ENCODE results near the gene CHI3L2. TPM values are rescaled to one million over a fixed set of nuclear protein-coding genes. Genes with fewer than 3 reads are reported as not detected.

Gene CHI3L2
- total and polyA plus RNA-seq, 2 donors (not counting 1 experiment from before 2014, with no cell fraction given): 9.2 to 31.5 TPM

- intact Hi-C loops (cut with micrococcal nuclease): loop anchor here (5.0 kb wide), 1 partner anchor 33 kb away; no protein-coding TSS in a partner anchor
- CTCF ChIA-PET: interaction anchor here (1.6 to 9.3 kb wide), 5 partner anchors 19 to 201 kb away, joined by 5 to 205 read pairs (median 13); no protein-coding TSS in a partner anchor
- Histone ChIP-seq H3K27ac (ENCODE audit: low read length in 2 of 2) (peak overlapping the region; percentile 21 to 50), H3K9me3 (ENCODE audit: control extremely low read depth in 1 of 3, control insufficient read depth in 2 of 3, insufficient read depth in 1 of 3, low read length in 2 of 3) (no peaks in the 10 kb centered on the region), H3K4me3 (ENCODE audit: control extremely low read depth in 1 of 5, extremely low read depth in 1 of 5, insufficient read depth in 1 of 5, low read depth in 2 of 5, low read length in 4 of 5) (peak overlapping the region in 2 of 5 experiments; percentile 2 to 6), H3K4me1 (ENCODE audit: control insufficient read depth in 2 of 2, insufficient read depth in 2 of 2, low read length in 2 of 2) (peaks cover 48 to 92% of the 10 kb centered on the region in 2 donors), H3K79me2 (ENCODE audit: control insufficient read depth, insufficient read depth, low read length) (peaks cover 47% of the 10 kb centered on the region), H2AFZ (ENCODE audit: insufficient read depth, low read depth, low read length, poor library complexity, severe bottlenecking) (no peak overlapping the region), H3K36me3 (replicated peaks in 1 of 2; ENCODE audit: control extremely low read depth in 1 of 2, control insufficient read depth in 1 of 2, extremely low read depth in 1 of 2, insufficient read depth in 2 of 2, low read length in 1 of 2) (peaks cover 6 to 62% of the 10 kb centered on the region in 2 experiments), H3K9ac (ENCODE audit: low read length) (no peak overlapping the region), H3K4me2 (replicated peaks; ENCODE audit: low read depth, low read length, poor library complexity, severe bottlenecking) (peak overlapping the region; percentile 29), H3K27me3 (replicated peaks in 1 of 4; ENCODE audit: control extremely low read depth in 1 of 4, control insufficient read depth in 3 of 4, insufficient read depth in 4 of 4, low read length in 3 of 4) (no peaks in the 10 kb centered on the region), H4K20me1 (ENCODE audit: control insufficient read depth, insufficient read depth, low read length, poor library complexity, severe bottlenecking) (no peaks in the 10 kb centered on the region)
- POLR2A ChIA-PET: interaction anchor here (7.8 kb wide), 1 partner anchor 19 kb away, joined by 138 read pairs; no protein-coding TSS in a partner anchor
- WGBS (ENCODE audit: insufficient coverage): 83% methylated on average over 2 of the region's 3 CpGs
- ATAC-seq (ENCODE audit: low read depth) (no peak), DNase-seq (no peak)
- H3K9me3 Mint-ChIP-seq (ENCODE audit: insufficient read depth): no peaks in the 10 kb centered on the region
- peak overlapping the region; percentile 84 for H3K27ac Mint-ChIP-seq
- TF ChIP-seq, protein P1, sequence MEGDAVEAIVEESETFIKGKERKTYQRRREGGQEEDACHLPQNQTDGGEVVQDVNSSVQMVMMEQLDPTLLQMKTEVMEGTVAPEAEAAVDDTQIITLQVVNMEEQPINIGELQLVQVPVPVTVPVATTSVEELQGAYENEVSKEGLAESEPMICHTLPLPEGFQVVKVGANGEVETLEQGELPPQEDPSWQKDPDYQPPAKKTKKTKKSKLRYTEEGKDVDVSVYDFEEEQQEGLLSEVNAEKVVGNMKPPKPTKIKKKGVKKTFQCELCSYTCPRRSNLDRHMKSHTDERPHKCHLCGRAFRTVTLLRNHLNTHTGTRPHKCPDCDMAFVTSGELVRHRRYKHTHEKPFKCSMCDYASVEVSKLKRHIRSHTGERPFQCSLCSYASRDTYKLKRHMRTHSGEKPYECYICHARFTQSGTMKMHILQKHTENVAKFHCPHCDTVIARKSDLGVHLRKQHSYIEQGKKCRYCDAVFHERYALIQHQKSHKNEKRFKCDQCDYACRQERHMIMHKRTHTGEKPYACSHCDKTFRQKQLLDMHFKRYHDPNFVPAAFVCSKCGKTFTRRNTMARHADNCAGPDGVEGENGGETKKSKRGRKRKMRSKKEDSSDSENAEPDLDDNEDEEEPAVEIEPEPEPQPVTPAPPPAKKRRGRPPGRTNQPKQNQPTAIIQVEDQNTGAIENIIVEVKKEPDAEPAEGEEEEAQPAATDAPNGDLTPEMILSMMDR (IDR thresholded peaks at IDR 0.05): no peak
- TF ChIP-seq EZH2 (IDR thresholded peaks at IDR 0.05; ENCODE audit: borderline replicate concordance, insufficient read depth, low read depth, low read length, poor library complexity, severe bottlenecking): no peak
- H3K4me3 Mint-ChIP-seq: peak overlapping the region; percentile 66
- peaks cover 90% of the 10 kb centered on the region for H3K4me1 Mint-ChIP-seq
- no peaks in the 10 kb centered on the region for H3K27me3 Mint-ChIP-seq
Observed at GRCh38 chr1:111199329-111199728, 28.2 kb upstream of the CHI3L2 start.

All from B cell (primary cell).